HEK293 (cell line): ENCODE results near the gene GPS1.

ENCODE experiments used
- CTCF ChIA-PET: fragments of 350-600 bp; formaldehyde crosslinking; extraction: SDS; loops from one replicate; lab custom pipeline; 2021; ENCODE audit warnings: antibody characterized with exemption; lab: Yijun Ruan, JAX
- POLR2A ChIA-PET: fragments of 300-600 bp; formaldehyde crosslinking; extraction: SDS; loops from one replicate; lab custom pipeline; 2020; ENCODE audit warnings: antibody characterized with exemption, inconsistent platforms; lab: Yijun Ruan, JAX
- H3K27ac ChIP-seq: fragments of 200-500 bp; sonication (Bioruptor generic); 2 replicates; pipeline ENCODE4 v1.5.1; 2014; ENCODE audit warnings: low read depth, low read length, control low read depth, inconsistent platforms; ENCODE audit errors: extremely low read depth
- H3K36me3 ChIP-seq, 2 experiments: fragments of 200-500 bp in 1 of 2; sonication (Bioruptor generic) in 1 of 2; 1 replicate in 1 of 2; 2 replicates in 1 of 2; pipeline ENCODE4 v1.5.1; 2014 to 2017; ENCODE audit warnings: inconsistent platforms in 2 of 2, low read length in 2 of 2; ENCODE audit not compliant: control insufficient read depth in 2 of 2, insufficient read depth in 1 of 2
- H3K4me1 ChIP-seq: fragments of 200-500 bp; sonication (Bioruptor generic); 2 replicates; pipeline ENCODE4 v1.5.1; 2014; ENCODE audit warnings: mild to moderate bottlenecking, low read length, inconsistent platforms; ENCODE audit not compliant: control insufficient read depth, insufficient read depth
- H3K4me3 ChIP-seq: 2 replicates; pipeline ENCODE4 v1.5.1; 2011; ENCODE audit warnings: low read depth, mild to moderate bottlenecking, control low read depth, low read length, moderate library complexity
- H3K9me3 ChIP-seq: fragments of 200-500 bp; sonication (Bioruptor generic); 2 replicates; pipeline ENCODE4 v1.5.1; 2014; ENCODE audit warnings: low read depth, low read length, inconsistent platforms; ENCODE audit not compliant: control insufficient read depth, insufficient read depth
- GLIS2 ChIP-seq: fragments of 450-650 bp; formaldehyde crosslinking; IDR thresholded peaks from 2 replicates; pipeline ENCODE4 v1.5.1; 2016; ENCODE audit warnings: missing biosample characterization, missing genetic modification characterization
- HIC1 ChIP-seq: fragments of 450-650 bp; formaldehyde crosslinking; IDR thresholded peaks from 2 replicates; pipeline ENCODE4 v1.5.1; 2016; ENCODE audit warnings: missing biosample characterization, missing genetic modification characterization
- HOXD13 ChIP-seq: sonication (generic); formaldehyde crosslinking; IDR thresholded peaks from 2 replicates; pipeline ENCODE4 v1.8.0; 2022; ENCODE audit warnings: missing genetic modification reagents, borderline replicate concordance
- IKZF3 ChIP-seq: fragments of 450-650 bp; IDR thresholded peaks from 2 replicates; pipeline ENCODE4 v1.5.0; 2018; ENCODE audit warnings: missing biosample characterization, mild to moderate bottlenecking, missing genetic modification characterization, moderate library complexity
- PRDM10 ChIP-seq: fragments of 450-650 bp; formaldehyde crosslinking; IDR thresholded peaks from 2 replicates; pipeline ENCODE4 v1.5.1; 2016; ENCODE audit warnings: missing biosample characterization, missing genetic modification characterization
- SP2 ChIP-seq: fragments of 450-650 bp; formaldehyde crosslinking; IDR thresholded peaks from 2 replicates; pipeline ENCODE4 v1.5.1; 2016; ENCODE audit warnings: missing biosample characterization, missing genetic modification characterization
- ZBTB10 ChIP-seq: fragments of 450-650 bp; formaldehyde crosslinking; IDR thresholded peaks from 2 replicates; pipeline ENCODE4 v1.5.1; 2016; ENCODE audit warnings: missing biosample characterization, missing genetic modification characterization
- ZNF341 ChIP-seq: fragments of 450-650 bp; formaldehyde crosslinking; IDR thresholded peaks from 2 replicates; pipeline ENCODE4; 2016; ENCODE audit warnings: low read depth, missing biosample characterization, missing genetic modification characterization
- ZNF394 ChIP-seq: fragments of 450-650 bp; formaldehyde crosslinking; IDR thresholded peaks from 2 replicates; pipeline ENCODE4 v1.5.1; 2016; ENCODE audit warnings: missing biosample characterization, missing genetic modification characterization, mild to moderate bottlenecking, moderate library complexity, borderline replicate concordance
- ZNF416 ChIP-seq: fragments of 450-650 bp; formaldehyde crosslinking; IDR thresholded peaks from 2 replicates; pipeline ENCODE4 v1.5.1; 2016; ENCODE audit warnings: missing biosample characterization, missing genetic modification characterization
- ZNF600 ChIP-seq: fragments of 450-650 bp; formaldehyde crosslinking; IDR thresholded peaks from 2 replicates; pipeline ENCODE4 v1.5.1; 2016; ENCODE audit warnings: missing biosample characterization, missing genetic modification characterization
- ZNF621 ChIP-seq: fragments of 450-650 bp; formaldehyde crosslinking; IDR thresholded peaks from 2 replicates; pipeline ENCODE4 v1.5.1; 2017; ENCODE audit warnings: missing biosample characterization, missing genetic modification characterization
- ZNF629 ChIP-seq: fragments of 450-650 bp; formaldehyde crosslinking; IDR thresholded peaks from 2 replicates; pipeline ENCODE4 v1.5.1; 2017; ENCODE audit warnings: missing biosample characterization, missing genetic modification characterization
- ZNF670 ChIP-seq: fragments of 450-650 bp; formaldehyde crosslinking; IDR thresholded peaks from 2 replicates; pipeline ENCODE4 v1.5.1; 2016; ENCODE audit warnings: missing biosample characterization, missing genetic modification characterization, low read depth
- ZNF692 ChIP-seq: fragments of 450-650 bp; formaldehyde crosslinking; IDR thresholded peaks from 2 replicates; pipeline ENCODE4 v1.5.1; 2016; ENCODE audit warnings: missing biosample characterization, missing genetic modification characterization
- ZNF768 ChIP-seq: fragments of 450-650 bp; formaldehyde crosslinking; IDR thresholded peaks from 2 replicates; pipeline ENCODE4 v1.5.1; 2018; ENCODE audit warnings: missing biosample characterization, mild to moderate bottlenecking, missing genetic modification characterization

GPS1 gene

GRCh38 chr17:82095777-82096708 lies 44.3 kb downstream of the GPS1 start:
- CTCF ChIA-PET = interaction anchor here (0.6 to 1.1 kb wide), 7 partner anchors 27 to 232 kb away, joined by 3 to 4 read pairs (median 3); partner anchors contain the start of gene DCXR
- Histone ChIP-seq H3K4me1 (0 out of 2 replicates have a peak, but pooled peaks cover 7% of the 10 kb centered on the region), H3K9me3 (no peaks in the 10 kb centered on the region)
- TF ChIP-seq ZNF416 (tag by site-specific recombination) (no peak), ZNF394 (tag by site-specific recombination) (no peak), ZNF621 (tag by site-specific recombination) (no peak), ZNF600 (tag by site-specific recombination) (peak; percentile 65; the same call in 1 of the 2 replicates), IKZF3 (0 out of 2 replicates have a peak, but pooled peaks have one; percentile 31), ZNF692 (tag by site-specific recombination) (no peak), HOXD13 (CRISPR knock-in tag) (no peak), ZNF768 (no peak), ZNF670 (no peak), SP2 (tag by site-specific recombination) (peak; percentile 7), ZNF341 (tag by site-specific recombination) (peak; percentile 75), ZBTB10 (tag by site-specific recombination) (0 out of 2 replicates have a peak, but pooled peaks have one; percentile 15), PRDM10 (tag by site-specific recombination) (peak; percentile 45; the same call in 1 of the 2 replicates), GLIS2 (tag by site-specific recombination) (peak; percentile 60), HIC1 (tag by site-specific recombination) (peak; percentile 7), ZNF629 (tag by site-specific recombination) (no peak)
- TF ChIP-seq, all 188 proteins: peak for 8
- POLR2A ChIA-PET = interaction anchor here (0.6 to 3.9 kb wide), 13 partner anchors 9 to 372 kb away, joined by 3 to 18 read pairs (median 4); partner anchors contain the start of genes CENPX, DCXR, GPS1 and LRRC45
- H3K36me3 ChIP-seq = peaks cover 9 to 58% of the 10 kb centered on the region in 2 experiments; a peak in 2 of 3 replicates
- H3K27ac ChIP-seq = peak overlapping the region; percentile 99
- peak overlapping the region; percentile 84 for H3K4me3 ChIP-seq
